ENCODE measurements around the gene ADRB1.

Gene ADRB1

GRCh38 chr10:114095559-114096337 lies 52.1 kb downstream of the ADRB1 start:
- no peak for DNase-seq
